ENCODE data around the gene LRP1. TPM values are rescaled to one million over a fixed set of nuclear protein-coding genes. Genes with fewer than 3 reads are reported as not detected.

The LRP1 gene
- total RNA-seq, 1 donor from 2014 or later = 62.7 TPM

DNA sequence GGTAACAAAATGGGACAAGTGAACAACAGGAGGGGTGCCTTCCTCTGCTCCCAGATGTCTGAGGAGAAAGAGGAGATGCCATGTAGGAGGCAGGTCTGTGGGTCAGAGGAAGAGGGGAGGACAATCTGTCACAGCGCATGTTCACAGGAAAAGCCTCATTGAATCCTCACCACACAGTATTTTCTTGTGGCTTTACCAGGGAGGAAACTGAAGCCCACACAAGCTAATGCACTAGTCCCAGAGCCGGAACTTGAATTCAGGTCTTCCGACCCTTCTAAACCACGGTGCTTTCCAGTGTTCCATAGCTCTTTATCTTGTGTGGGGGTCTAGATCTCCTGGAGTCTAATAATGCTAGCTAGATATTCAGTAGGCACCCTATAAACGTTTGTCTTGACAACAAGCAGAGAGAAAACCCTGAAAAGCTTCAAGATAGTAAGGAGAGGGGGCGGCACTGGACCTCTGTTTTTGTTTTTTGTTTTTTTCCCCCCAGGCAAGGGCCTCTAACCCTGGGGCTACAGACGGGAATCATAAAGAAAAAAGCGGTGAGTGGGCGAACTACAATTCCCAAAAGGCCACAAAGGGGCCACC lies 100.9 kb downstream of the LRP1 start:
- Mint-ChIP-seq H3K4me3 (peak overlapping the region; percentile 98), H3K4me1 (peaks cover 44% of the 10 kb centered on the region), H3K9me3 (no peaks in the 10 kb centered on the region), H3K36me3 (ENCODE audit: low read depth) (peaks cover 17% of the 10 kb centered on the region), H3K27ac (ENCODE audit: unreplicated experiment) (peak overlapping the region; percentile 27), H3K27me3 (ENCODE audit: low read depth) (peaks cover 49% of the 10 kb centered on the region)
- DNase-seq (ENCODE audit: low read depth, low spot score) = no peak
- TF ChIP-seq CTCF (conservative IDR thresholded peaks at IDR 0.05) = no peak

- Mint-ChIP-seq H3K27ac (ENCODE audit: unreplicated experiment) (peak within 1 kb of the TSS; percentile 98), H3K9me3 (no peaks in the 10 kb centered on the region), H3K4me3 (peak within 1 kb of the TSS; percentile 98), H3K27me3 (ENCODE audit: low read depth) (peaks cover 49% of the 10 kb centered on the region), H3K4me1 (peaks cover 51% of the 10 kb centered on the region), H3K36me3 (ENCODE audit: low read depth) (peaks cover 22% of the 10 kb centered on the region)
- DNase-seq (ENCODE audit: low read depth, low spot score) = peak; percentile 93
- TF ChIP-seq CTCF (conservative IDR thresholded peaks at IDR 0.05) = no peak
Observed at GRCh38 chr12:57229634-57230380, 101.5 kb downstream of the LRP1 start, which contains the start of gene SHMT2. Gene SHMT2 (plus strand): TSS chr12:57229711. CDS start chr12:57229779, 68 bp downstream.

DNA sequence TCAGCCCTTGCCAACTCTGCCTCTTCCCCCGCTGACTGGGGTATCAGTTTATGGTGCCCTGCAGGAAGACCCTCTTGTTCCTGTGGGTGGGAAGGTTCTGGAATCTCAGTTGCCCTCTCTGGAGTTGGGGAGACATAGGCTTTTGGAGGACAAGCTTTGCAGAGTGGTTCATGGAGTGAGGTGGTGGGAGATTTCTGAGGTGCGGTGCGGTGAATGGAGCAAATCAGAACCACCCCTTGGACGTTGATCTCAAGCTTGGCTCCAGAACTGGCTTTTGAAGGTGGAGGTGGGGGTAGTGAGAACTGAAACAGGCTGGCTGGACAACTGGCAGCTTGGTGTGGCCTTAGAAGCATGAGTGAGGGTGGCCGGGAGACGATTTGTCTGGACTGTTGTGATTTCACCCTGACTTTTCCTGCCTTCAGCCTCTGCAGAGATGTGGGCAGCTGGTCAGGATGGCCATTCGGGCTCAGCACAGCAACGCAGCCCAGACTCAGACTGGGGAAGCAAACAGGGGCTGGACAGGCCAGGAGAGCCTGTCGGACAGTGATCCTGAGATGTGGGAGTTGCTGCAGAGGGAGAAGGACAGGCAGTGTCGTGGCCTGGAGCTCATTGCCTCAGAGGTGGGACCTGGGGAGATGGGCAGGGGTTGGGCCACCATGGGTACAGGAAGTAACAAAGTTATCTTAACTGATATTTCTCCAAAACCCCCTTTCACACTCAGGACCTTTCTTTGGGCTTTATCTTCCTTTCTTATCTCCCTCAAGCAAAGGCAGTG lies 102.3 kb downstream of the LRP1 start:
- H3K4me1 Mint-ChIP-seq = peaks cover 56% of the 10 kb centered on the region

DNA sequence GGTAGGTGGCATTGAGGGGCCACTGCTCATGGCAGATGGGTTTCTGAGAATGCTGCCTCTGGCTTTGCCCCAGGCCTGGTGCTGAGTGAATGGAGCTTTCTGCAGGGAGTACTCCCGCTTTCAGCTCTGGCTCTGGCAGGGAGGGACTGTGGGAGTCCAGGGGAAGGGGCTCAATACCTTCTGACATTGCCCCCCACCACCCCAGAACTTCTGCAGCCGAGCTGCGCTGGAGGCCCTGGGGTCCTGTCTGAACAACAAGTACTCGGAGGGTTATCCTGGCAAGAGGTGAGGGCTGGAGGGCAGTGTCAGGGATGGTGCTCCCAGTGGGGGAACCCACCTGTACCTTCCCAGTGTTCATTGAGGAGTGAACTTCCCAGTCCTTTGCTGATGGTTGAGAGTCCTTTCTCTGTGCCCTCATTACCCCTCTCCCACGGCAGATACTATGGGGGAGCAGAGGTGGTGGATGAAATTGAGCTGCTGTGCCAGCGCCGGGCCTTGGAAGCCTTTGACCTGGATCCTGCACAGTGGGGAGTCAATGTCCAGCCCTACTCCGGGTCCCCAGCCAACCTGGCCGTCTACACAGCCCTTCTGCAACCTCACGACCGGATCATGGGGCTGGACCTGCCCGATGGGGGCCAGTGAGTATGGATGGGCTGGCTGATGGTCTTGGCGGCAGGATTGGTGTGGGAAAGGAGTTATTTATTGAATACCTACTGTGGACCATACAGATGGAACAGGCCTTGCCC lies 103.2 kb downstream of the LRP1 start:
- H3K27me3 Mint-ChIP-seq (ENCODE audit: low read depth) = peaks cover 40% of the 10 kb centered on the region
- DNase-seq (ENCODE audit: low read depth, low spot score) = no peak
- peaks cover 53% of the 10 kb centered on the region for H3K4me1 Mint-ChIP-seq
- H3K27ac Mint-ChIP-seq (ENCODE audit: unreplicated experiment) = no peak overlapping the region
- H3K4me3 Mint-ChIP-seq = peak overlapping the region; percentile 98
- H3K9me3 Mint-ChIP-seq = no peaks in the 10 kb centered on the region
- H3K36me3 Mint-ChIP-seq (ENCODE audit: low read depth) = peaks cover 22% of the 10 kb centered on the region
- no peak for TF ChIP-seq CTCF (conservative IDR thresholded peaks at IDR 0.05)

More for the DNA sequence above, 102.3 kb downstream of the LRP1 start:
- TF ChIP-seq CTCF (conservative IDR thresholded peaks at IDR 0.05) = no peak
- H3K27me3 Mint-ChIP-seq (ENCODE audit: low read depth) = peaks cover 47% of the 10 kb centered on the region
- H3K9me3 Mint-ChIP-seq = no peaks in the 10 kb centered on the region
- peak overlapping the region; percentile 98 for H3K4me3 Mint-ChIP-seq
- H3K27ac Mint-ChIP-seq (ENCODE audit: unreplicated experiment) = peak overlapping the region; percentile 98
- H3K36me3 Mint-ChIP-seq (ENCODE audit: low read depth) = peaks cover 22% of the 10 kb centered on the region
- DNase-seq (ENCODE audit: low read depth, low spot score) = no peak

DNA sequence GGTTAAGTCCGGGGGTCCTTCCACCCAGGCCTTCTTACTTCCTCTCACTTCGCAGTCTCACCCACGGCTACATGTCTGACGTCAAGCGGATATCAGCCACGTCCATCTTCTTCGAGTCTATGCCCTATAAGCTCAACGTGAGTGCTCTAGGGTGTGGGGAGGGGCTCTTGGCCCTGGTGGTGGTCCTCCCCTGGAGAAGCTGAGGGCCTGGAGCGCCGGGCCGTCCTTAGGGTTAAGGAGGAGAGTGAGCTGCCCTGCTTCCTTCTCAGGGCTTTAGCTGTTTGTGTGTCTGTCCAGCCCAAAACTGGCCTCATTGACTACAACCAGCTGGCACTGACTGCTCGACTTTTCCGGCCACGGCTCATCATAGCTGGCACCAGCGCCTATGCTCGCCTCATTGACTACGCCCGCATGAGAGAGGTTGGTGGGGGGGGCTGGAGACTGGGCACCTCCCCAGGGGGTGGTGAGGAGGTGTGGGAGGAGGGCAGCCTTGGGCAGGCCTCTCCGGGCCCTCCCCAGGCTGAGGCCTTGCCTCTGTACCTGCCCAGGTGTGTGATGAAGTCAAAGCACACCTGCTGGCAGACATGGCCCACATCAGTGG lies 104.0 kb downstream of the LRP1 start:
- H3K27me3 Mint-ChIP-seq (ENCODE audit: low read depth) = peaks cover 41% of the 10 kb centered on the region
- no peak for DNase-seq (ENCODE audit: low read depth, low spot score)
- H3K4me3 Mint-ChIP-seq = peak overlapping the region; percentile 98
- H3K36me3 Mint-ChIP-seq (ENCODE audit: low read depth) = peaks cover 22% of the 10 kb centered on the region
- peaks cover 51% of the 10 kb centered on the region for H3K4me1 Mint-ChIP-seq
- TF ChIP-seq CTCF (conservative IDR thresholded peaks at IDR 0.05) = no peak
- no peak overlapping the region for H3K27ac Mint-ChIP-seq (ENCODE audit: unreplicated experiment)
- H3K9me3 Mint-ChIP-seq = no peaks in the 10 kb centered on the region

All from neural crest cell (in vitro differentiated cells).